Parathyroid adenoma (tissue), 2 donors: ENCODE measurements around the gene PRPF19.

ENCODE experiments used
- H2AFZ ChIP-seq: fragments of 300-600 bp; sonication (generic); one replicate; pipeline ENCODE4 v1.7.0; 2017; ENCODE audit warnings: antibody characterized with exemption, mild to moderate bottlenecking
- H3K27ac ChIP-seq: fragments of 300-600 bp; sonication (generic); one replicate; pipeline ENCODE4 v1.7.0; 2017
- H3K27me3 ChIP-seq: fragments of 300-600 bp; sonication (generic); one replicate; pipeline ENCODE4 v1.7.0; 2017; ENCODE audit warnings: low read length; ENCODE audit not compliant: control insufficient read depth, insufficient read depth
- H3K36me3 ChIP-seq: fragments of 300-600 bp; sonication (generic); one replicate; pipeline ENCODE4 v1.7.0; 2017; ENCODE audit warnings: low read length; ENCODE audit not compliant: control insufficient read depth, insufficient read depth
- H3K4me1 ChIP-seq: fragments of 300-600 bp; sonication (generic); one replicate; pipeline ENCODE4 v1.7.0; 2017; ENCODE audit warnings: control low read depth
- H3K4me2 ChIP-seq: fragments of 300-600 bp; sonication (generic); one replicate; pipeline ENCODE4 v1.7.0; 2017; ENCODE audit warnings: low read length
- H3K4me3 ChIP-seq: fragments of 300-600 bp; sonication (generic); one replicate; pipeline ENCODE4 v1.7.0; 2017; ENCODE audit warnings: low read depth, low read length
- H3K79me2 ChIP-seq: fragments of 300-600 bp; sonication (generic); one replicate; pipeline ENCODE4 v1.7.0; 2017; ENCODE audit warnings: control low read depth
- H3K9ac ChIP-seq: fragments of 300-600 bp; sonication (generic); one replicate; pipeline ENCODE4 v1.7.0; 2017; ENCODE audit warnings: mild to moderate bottlenecking
- H3K9me3 ChIP-seq: fragments of 300-600 bp; sonication (generic); one replicate; pipeline ENCODE4 v1.7.0; 2017; ENCODE audit warnings: low read length; ENCODE audit not compliant: control insufficient read depth
- TF ChIP-seq, protein P1 (sequence below): fragments of 300-600 bp; sonication (generic); IDR thresholded peaks from one replicate; pipeline ENCODE4 v1.7.0; 2017; ENCODE audit warnings: antibody characterized with exemption, mild to moderate bottlenecking
- donor health status: primary hyperparathyroidism.

The PRPF19 gene

GRCh38 chr11:60933416-60934123 lies 27.2 kb upstream of the PRPF19 start:
- H3K27me3 ChIP-seq = no peaks in the 10 kb centered on the region
- no peak overlapping the region for H3K27ac ChIP-seq
- no peaks in the 10 kb centered on the region for H3K36me3 ChIP-seq
- no peak overlapping the region for H3K4me3 ChIP-seq
- no peak overlapping the region for H3K4me2 ChIP-seq
- H3K79me2 ChIP-seq = no peaks in the 10 kb centered on the region
- TF ChIP-seq, protein P1, sequence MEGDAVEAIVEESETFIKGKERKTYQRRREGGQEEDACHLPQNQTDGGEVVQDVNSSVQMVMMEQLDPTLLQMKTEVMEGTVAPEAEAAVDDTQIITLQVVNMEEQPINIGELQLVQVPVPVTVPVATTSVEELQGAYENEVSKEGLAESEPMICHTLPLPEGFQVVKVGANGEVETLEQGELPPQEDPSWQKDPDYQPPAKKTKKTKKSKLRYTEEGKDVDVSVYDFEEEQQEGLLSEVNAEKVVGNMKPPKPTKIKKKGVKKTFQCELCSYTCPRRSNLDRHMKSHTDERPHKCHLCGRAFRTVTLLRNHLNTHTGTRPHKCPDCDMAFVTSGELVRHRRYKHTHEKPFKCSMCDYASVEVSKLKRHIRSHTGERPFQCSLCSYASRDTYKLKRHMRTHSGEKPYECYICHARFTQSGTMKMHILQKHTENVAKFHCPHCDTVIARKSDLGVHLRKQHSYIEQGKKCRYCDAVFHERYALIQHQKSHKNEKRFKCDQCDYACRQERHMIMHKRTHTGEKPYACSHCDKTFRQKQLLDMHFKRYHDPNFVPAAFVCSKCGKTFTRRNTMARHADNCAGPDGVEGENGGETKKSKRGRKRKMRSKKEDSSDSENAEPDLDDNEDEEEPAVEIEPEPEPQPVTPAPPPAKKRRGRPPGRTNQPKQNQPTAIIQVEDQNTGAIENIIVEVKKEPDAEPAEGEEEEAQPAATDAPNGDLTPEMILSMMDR = no peak
- H3K9ac ChIP-seq = no peak overlapping the region
- H2AFZ ChIP-seq = no peak overlapping the region
- H3K4me1 ChIP-seq = no peaks in the 10 kb centered on the region
- H3K9me3 ChIP-seq = no peaks in the 10 kb centered on the region

DNA sequence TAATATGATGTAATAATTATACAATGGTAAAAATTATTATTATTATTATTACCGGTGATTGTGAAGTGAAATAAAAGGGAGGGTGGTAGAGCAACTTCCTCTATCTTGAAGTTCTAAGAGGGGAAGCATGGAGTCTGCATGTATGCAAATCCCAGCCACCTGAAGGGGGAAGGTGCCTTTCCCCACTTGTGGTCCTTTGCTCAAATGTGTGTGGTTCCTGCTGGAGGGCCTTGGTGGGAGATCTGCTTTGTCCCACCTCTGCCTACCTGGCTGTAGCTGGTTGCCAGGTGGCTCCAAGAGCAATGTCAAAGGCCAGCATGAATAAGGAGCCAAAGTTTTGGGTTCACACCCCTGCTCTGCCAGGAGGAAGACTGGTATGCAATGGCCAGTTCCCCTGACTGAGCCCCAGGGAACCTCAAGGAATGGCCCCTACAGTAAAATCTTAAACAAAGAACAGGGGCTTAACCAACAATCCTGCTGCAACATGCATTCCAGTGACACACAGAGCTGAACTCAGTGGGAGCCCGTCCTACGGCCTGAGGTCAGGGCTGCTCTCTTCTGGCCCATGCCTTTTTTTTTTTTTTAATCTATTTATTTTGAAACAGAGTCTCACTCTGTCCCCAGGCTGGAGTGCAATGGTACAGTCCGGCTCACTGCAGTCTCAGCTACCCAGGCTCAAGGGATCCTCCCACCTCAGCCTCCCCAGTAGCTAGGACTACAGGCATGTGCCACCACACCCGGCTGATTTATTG lies 26.4 kb upstream of the PRPF19 start:
- Histone ChIP-seq H3K4me2 (no peak overlapping the region), H2AFZ (no peak overlapping the region), H3K79me2 (no peaks in the 10 kb centered on the region), H3K9ac (no peak overlapping the region), H3K4me1 (no peaks in the 10 kb centered on the region), H3K36me3 (no peaks in the 10 kb centered on the region), H3K4me3 (no peak overlapping the region), H3K9me3 (no peaks in the 10 kb centered on the region), H3K27me3 (no peaks in the 10 kb centered on the region), H3K27ac (no peak overlapping the region)
- TF ChIP-seq, protein P1 = no peak

DNA sequence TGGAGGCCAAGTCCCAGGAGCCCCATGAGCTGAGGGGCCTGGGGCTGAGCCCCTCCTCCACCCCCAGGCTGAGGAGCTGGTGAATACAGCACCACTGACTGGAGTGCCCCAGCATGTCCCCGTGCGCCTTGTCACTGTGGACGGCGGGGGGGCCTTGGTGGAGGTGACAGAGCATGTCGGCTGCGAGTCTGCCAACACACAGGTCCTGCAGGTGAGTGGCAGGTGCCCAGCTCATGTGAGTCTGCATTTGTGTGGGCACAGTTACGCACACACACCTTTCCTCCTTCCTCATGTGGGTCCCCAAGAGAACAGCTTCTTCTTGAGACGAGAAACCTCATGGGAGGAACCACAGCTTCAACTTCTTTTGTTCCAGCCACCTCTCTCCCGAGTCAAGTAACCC lies 25.5 kb upstream of the PRPF19 start:
- no peaks in the 10 kb centered on the region for H3K27me3 ChIP-seq
- TF ChIP-seq, protein P1 = no peak
- H3K79me2 ChIP-seq = no peaks in the 10 kb centered on the region
- no peak overlapping the region for H2AFZ ChIP-seq
- no peak overlapping the region for H3K4me2 ChIP-seq
- no peak overlapping the region for H3K4me3 ChIP-seq
- no peaks in the 10 kb centered on the region for H3K4me1 ChIP-seq
- no peaks in the 10 kb centered on the region for H3K9me3 ChIP-seq
- H3K9ac ChIP-seq = no peak overlapping the region
- no peaks in the 10 kb centered on the region for H3K36me3 ChIP-seq
- no peak overlapping the region for H3K27ac ChIP-seq

DNA sequence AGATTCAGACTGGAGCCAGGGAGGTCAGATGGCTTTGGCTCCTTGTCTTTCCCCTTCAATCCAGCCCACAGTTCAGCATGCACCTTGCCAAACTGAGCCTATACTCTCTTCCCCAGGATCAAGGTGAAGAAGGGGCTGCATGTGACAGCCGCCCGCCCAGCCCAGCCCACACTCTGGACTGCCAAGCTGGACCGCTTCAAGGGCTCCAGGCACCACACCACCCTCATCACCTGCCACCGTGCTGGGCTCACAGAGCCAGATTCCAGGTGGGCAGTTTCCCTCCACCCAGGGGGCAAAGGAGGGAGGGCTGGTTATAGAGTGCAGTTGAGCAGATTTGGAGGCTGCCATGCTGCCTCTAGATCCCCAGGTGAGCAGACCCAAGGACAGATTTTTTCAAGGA lies 24.0 kb upstream of the PRPF19 start:
- Histone ChIP-seq H3K27me3 (no peaks in the 10 kb centered on the region), H2AFZ (no peak overlapping the region), H3K9ac (no peak overlapping the region), H3K36me3 (no peaks in the 10 kb centered on the region), H3K27ac (no peak overlapping the region), H3K4me3 (no peak overlapping the region), H3K4me1 (no peaks in the 10 kb centered on the region), H3K79me2 (no peaks in the 10 kb centered on the region), H3K9me3 (no peaks in the 10 kb centered on the region), H3K4me2 (no peak overlapping the region)
- TF ChIP-seq, protein P1 = no peak
